Mesothelial cell of epicardium (in vitro differentiated cells): ENCODE data around the gene AS3MT. TPM values are rescaled to one million over a fixed set of nuclear protein-coding genes. Genes with fewer than 3 reads are reported as not detected.

Source experiments
- DNase-seq, 2 experiments: peaks; one replicate each; pipeline ENCODE4 v3.0.0; 2021; ENCODE audit warnings: low spot score in 2 of 2; ENCODE audit not compliant: unreplicated experiment in 2 of 2
- H3K27ac Mint-ChIP-seq: 2 replicates; pipeline ENCODE4 v1.8.0; 2021; ENCODE audit warnings: mixed read lengths
- H3K27me3 Mint-ChIP-seq: 2 replicates; pipeline ENCODE4 v1.8.0; 2021; ENCODE audit warnings: low read depth, mixed read lengths
- H3K36me3 Mint-ChIP-seq: 2 replicates; pipeline ENCODE4 v1.8.0; 2021; ENCODE audit warnings: mixed read lengths
- H3K4me1 Mint-ChIP-seq: 2 replicates; pipeline ENCODE4 v1.8.0; 2021; ENCODE audit warnings: mixed read lengths
- H3K4me3 Mint-ChIP-seq: 2 replicates; pipeline ENCODE4 v1.8.0; 2021; ENCODE audit warnings: mild to moderate bottlenecking, moderate library complexity, mixed read lengths
- H3K9me3 Mint-ChIP-seq: 2 replicates; pipeline ENCODE4 v1.8.0; 2021; ENCODE audit warnings: mixed read lengths
- CTCF ChIP-seq: fragments of 200-600 bp; sonication (generic); IDR thresholded peaks from one replicate; pipeline ENCODE4 v1.5.0; 2021; ENCODE audit warnings: antibody characterized with exemption; ENCODE audit not compliant: unreplicated experiment
- total RNA-seq: library from RNA; stranded (reverse); gene quantifications from 3 replicates; pipeline ENCODE4 v1.2.1, GENCODE V29; 2021

AS3MT gene
- total RNA-seq, 1 donor from 2014 or later, result 8.7 TPM

- Mint-ChIP-seq H3K27me3 (no peaks in the 10 kb centered on the region), H3K9me3 (no peaks in the 10 kb centered on the region), H3K36me3 (peaks cover 8% of the 10 kb centered on the region), H3K27ac (no peak overlapping the region), H3K4me1 (peaks cover 12% of the 10 kb centered on the region), H3K4me3 (no peak overlapping the region)
- no peak for TF ChIP-seq CTCF
- DNase-seq, result no peak
Observed at GRCh38 chr10:102856758-102857424, 12.4 kb upstream of the AS3MT start.

- Mint-ChIP-seq H3K9me3 (no peaks in the 10 kb centered on the region), H3K27ac (no peak overlapping the region)
Observed at GRCh38 chr10:102859911-102860310, 9.4 kb upstream of the AS3MT start.

GRCh38 chr10:102863660-102864059, 5.6 kb upstream of the AS3MT start:
- no peak for DNase-seq
- peaks cover 12% of the 10 kb centered on the region for H3K4me1 Mint-ChIP-seq
- H3K9me3 Mint-ChIP-seq, result no peaks in the 10 kb centered on the region
- H3K27ac Mint-ChIP-seq, result peak overlapping the region; percentile 75
- no peak overlapping the region for H3K4me3 Mint-ChIP-seq
- no peaks in the 10 kb centered on the region for H3K27me3 Mint-ChIP-seq
- peaks cover 9% of the 10 kb centered on the region for H3K36me3 Mint-ChIP-seq
- TF ChIP-seq CTCF, result no peak

More at GRCh38 chr10:102859911-102860310, 9.4 kb upstream of the AS3MT start:
- Mint-ChIP-seq H3K27me3 (no peaks in the 10 kb centered on the region), H3K4me1 (peaks cover 18% of the 10 kb centered on the region), H3K4me3 (no peak overlapping the region), H3K36me3 (peaks cover 9% of the 10 kb centered on the region)
- no peak for DNase-seq
- no peak for TF ChIP-seq CTCF

- Mint-ChIP-seq H3K27ac (no peak overlapping the region), H3K4me1 (peaks cover 26% of the 10 kb centered on the region), H3K9me3 (no peaks in the 10 kb centered on the region), H3K36me3 (peaks cover 4% of the 10 kb centered on the region), H3K27me3 (no peaks in the 10 kb centered on the region), H3K4me3 (no peak overlapping the region)
- TF ChIP-seq CTCF, result no peak
- DNase-seq, result no peak
Observed at GRCh38 chr10:102865620-102866019, 3.6 kb upstream of the AS3MT start.

GRCh38 chr10:102868911-102869257, 386 bp upstream of the AS3MT start:
- Mint-ChIP-seq H3K4me3 (peak overlapping the region; percentile 88), H3K4me1 (peaks cover 22% of the 10 kb centered on the region), H3K27ac (peak overlapping the region; percentile 86), H3K27me3 (no peaks in the 10 kb centered on the region), H3K36me3 (peaks cover 3% of the 10 kb centered on the region), H3K9me3 (no peaks in the 10 kb centered on the region)
- TF ChIP-seq CTCF, result no peak
- DNase-seq, result no peak
